HepG2 (cell line): Measurements from ENCODE around the gene CDC42SE1. TPM values are rescaled to one million over a fixed set of nuclear protein-coding genes. Genes with fewer than 3 reads are reported as not detected.
A peak's percentile ranks its signal among the peaks of the same experiment; 100 is the strongest.

Source experiments
- ATAC-seq: fragments of 200-7000 bp; cut with Tn5 transposase; 3 replicates; pipeline ENCODE4 v1.9.1; 2020; ENCODE audit warnings: mild to moderate bottlenecking, moderate library complexity
- BruUV-seq: library from RNA; stranded (reverse); fragments of 400-500 nt; replicated peaks from 2 replicates; lab custom pipeline; 2021; lab: Mats Ljungman, UMichigan
- CTCF ChIA-PET: fragments of 300-600 bp; formaldehyde crosslinking; extraction: SDS; loops from one replicate; lab custom pipeline; 2021; ENCODE audit warnings: low total read pairs, inconsistent platforms, low intra/inter-chr PET ratio; lab: Yijun Ruan, JAX
- POLR2A ChIA-PET: fragments of 350-600 bp; sonication (Branson Sonifier 250); formaldehyde crosslinking; loops from one replicate; lab custom pipeline; 2020; ENCODE audit warnings: antibody characterized with exemption, inconsistent platforms; lab: Yijun Ruan, JAX
- DNase-seq: peaks from one replicate; pipeline ENCODE4 v3.0.0-alpha.2; 2015; ENCODE audit warnings: low spot score
- FAIRE-seq: peaks from 3 replicates; lab custom pipeline; 2011; peaks lifted over from hg19 to GRCh38; lab: Jason Lieb, UNC
- H2AFZ ChIP-seq: one replicate; pipeline ENCODE4 v1.6.1; 2011; ENCODE audit warnings: low read length, inconsistent platforms
- H3K27ac ChIP-seq: fragments of 300-600 bp; 3 replicates; pipeline ENCODE4 v1.8.0; 2011; ENCODE audit warnings: mixed run types, mild to moderate bottlenecking, mixed read lengths, low read length, inconsistent platforms; ENCODE audit not compliant: insufficient read depth; ENCODE audit errors: extremely low read length
- H3K27me3 ChIP-seq, 2 experiments: fragments of 200-600 bp in 1 of 2; 2 replicates in 1 of 2; 3 replicates in 1 of 2; pipeline versions ENCODE4 v1.6.0 to v1.8.0; 2011; ENCODE audit warnings: low read length in 2 of 2, mild to moderate bottlenecking in 2 of 2, moderate library complexity in 2 of 2, inconsistent platforms in 1 of 2; ENCODE audit not compliant: insufficient read depth in 2 of 2, control insufficient read depth in 1 of 2
- H3K36me3 ChIP-seq, 2 experiments: fragments of 200-600 bp in 1 of 2; replicated peaks in 1 of 2; 2 replicates in 1 of 2; 3 replicates in 1 of 2; pipeline versions ENCODE4 v1.5.1 to v1.8.0; 2011; ENCODE audit warnings: low read length in 2 of 2, inconsistent platforms in 1 of 2; ENCODE audit not compliant: insufficient read depth in 2 of 2, control insufficient read depth in 1 of 2
- H3K4me1 ChIP-seq: 2 replicates; pipeline ENCODE4 v1.5.1; 2012; ENCODE audit warnings: low read length, inconsistent platforms; ENCODE audit not compliant: insufficient read depth
- H3K4me2 ChIP-seq: 2 replicates; pipeline ENCODE4 v1.6.0; 2011; ENCODE audit warnings: low read depth, low read length, inconsistent platforms
- H3K4me3 ChIP-seq, 3 experiments: fragments of 200-600 bp in 1 of 3; sonication (generic), shearing (Covaris generic) in 1 of 3; replicated peaks in 1 of 3; 2 replicates each; pipeline ENCODE4 v1.5.1; 2011 to 2016; ENCODE audit warnings: low read length in 3 of 3, inconsistent platforms in 2 of 3, low read depth in 2 of 3, mild to moderate bottlenecking in 2 of 3, control low read depth in 1 of 3, mixed read lengths in 1 of 3; ENCODE audit not compliant: insufficient read depth in 1 of 3
- H3K79me2 ChIP-seq: one replicate; pipeline ENCODE4 v1.6.1; 2011; ENCODE audit warnings: low read length, inconsistent platforms; ENCODE audit not compliant: insufficient read depth
- H3K9ac ChIP-seq: 2 replicates; pipeline ENCODE4 v1.6.0; 2011; ENCODE audit warnings: mild to moderate bottlenecking, low read depth, low read length, inconsistent platforms; ENCODE audit not compliant: insufficient read depth
- H3K9me3 ChIP-seq: 2 replicates; pipeline ENCODE4 v1.5.1; 2012; ENCODE audit warnings: mild to moderate bottlenecking, low read length
- H4K20me1 ChIP-seq: 2 replicates; pipeline ENCODE4 v1.6.0; 2011; ENCODE audit warnings: inconsistent platforms, mild to moderate bottlenecking, low read length, moderate library complexity; ENCODE audit not compliant: insufficient read depth
- GATAD2A ChIP-seq: IDR thresholded peaks from 2 replicates; pipeline ENCODE4 v1.6.1; 2016
- GLMP ChIP-seq: sonication (generic); formaldehyde crosslinking; IDR thresholded peaks from 2 replicates; pipeline ENCODE4 v1.9.0; 2021; ENCODE audit warnings: missing genetic modification reagents, mild to moderate bottlenecking, borderline replicate concordance
- HNRNPH1 ChIP-seq: fragments of 200-400 bp; formaldehyde crosslinking; optimal IDR thresholded peaks from 2 replicates; pipeline ENCODE3; 2017; ENCODE audit warnings: mild to moderate bottlenecking, low read depth, low read length
- KAT2B ChIP-seq: fragments of 150-350 bp; IDR thresholded peaks from 2 replicates; pipeline ENCODE4 v1.6.1; 2014; ENCODE audit warnings: low read depth, low read length, borderline replicate concordance
- NPAS2 ChIP-seq: sonication (generic); formaldehyde crosslinking; IDR thresholded peaks from 2 replicates; pipeline ENCODE4 v1.8.0; 2022; ENCODE audit warnings: mild to moderate bottlenecking, missing genetic modification reagents, borderline replicate concordance
- ZBTB1 ChIP-seq: sonication (generic); formaldehyde crosslinking; IDR thresholded peaks from 2 replicates; pipeline ENCODE4 v1.4.0; 2020; ENCODE audit warnings: missing genetic modification reagents, borderline replicate concordance
- ZBTB8A ChIP-seq: sonication (generic); formaldehyde crosslinking; IDR thresholded peaks from 2 replicates; pipeline ENCODE4 v1.4.0; 2020; ENCODE audit warnings: mild to moderate bottlenecking, low read depth, missing genetic modification reagents, borderline replicate concordance
- ZNF124 ChIP-seq: sonication (generic); formaldehyde crosslinking; IDR thresholded peaks from 2 replicates; pipeline ENCODE4 v1.4.0; 2020; ENCODE audit warnings: missing genetic modification reagents
- ZNF639 ChIP-seq: conservative IDR thresholded peaks from 2 replicates; pipeline ENCODE4 v1.6.1; 2018; ENCODE audit warnings: missing genetic modification reagents
- ZSCAN12 ChIP-seq: sonication (generic); formaldehyde crosslinking; IDR thresholded peaks from 2 replicates; pipeline ENCODE4 v1.9.0; 2021; ENCODE audit warnings: mild to moderate bottlenecking, missing genetic modification reagents
- ZZZ3 ChIP-seq: sonication (generic); formaldehyde crosslinking; IDR thresholded peaks from 2 replicates; pipeline ENCODE4 v1.4.0; 2020; ENCODE audit warnings: missing genetic modification reagents, mild to moderate bottlenecking, borderline replicate concordance
- WGBS: methylation state at CpG from one replicate; pipeline ENCODE4 v1.1.6; 2017; ENCODE audit warnings: low lambda C conversion rate; 5-methylcytosine and 5-hydroxymethylcytosine counted together
- in situ Hi-C: cut with HindIII; loops from 2 replicates; pipeline ENCODE4 v1.10.0; 2017; ENCODE audit warnings: low pct_unique_long_range_greater_than_20kb; ENCODE audit not compliant: extremely low pct_ligation_motif_present
- intact Hi-C: fragments of 100-400 bp; cut with micrococcal nuclease; formaldehyde crosslinking; loops from one replicate; pipeline ENCODE4 v1.10.0; 2022; ENCODE audit not compliant: unreplicated experiment
- polyA plus RNA-seq, 8 experiments: library from polyadenylated mRNA; depleted of rRNA in 3 of 8; stranded (reverse) in 7 of 8; unstranded in 1 of 8; fragments of >200 nt; fragmentation: Illumina TruSeq in 4 of 8; extraction: Trizol in 4 of 8; gene quantifications; 2 replicates each; pipeline versions ENCODE4 v1.2.1 to v1.2.3, GENCODE V29; 2011 to 2016; ENCODE audit warnings: low read depth in 4 of 8, missing spikeins in 1 of 8, mixed read lengths in 1 of 8; ENCODE audit not compliant: insufficient read depth in 1 of 8
- total RNA-seq, 5 experiments: library from RNA; depleted of rRNA; stranded (reverse); fragments of >200 nt; fragmentation: Illumina TruSeq; extraction: Trizol; gene quantifications; 2 replicates each; pipeline ENCODE4 v1.2.3, GENCODE V29; 2016; ENCODE audit warnings: low read depth in 1 of 5
- TF ChIP-seq, protein P1 (sequence below): IDR thresholded peaks from 2 replicates; pipeline ENCODE4 v1.6.1; 2016; ENCODE audit warnings: low read depth
- TF ChIP-seq, protein P2 (sequence below): sonication (generic); formaldehyde crosslinking; IDR thresholded peaks from 2 replicates; pipeline ENCODE4 v1.4.0; 2020; ENCODE audit warnings: mild to moderate bottlenecking, missing genetic modification reagents

The CDC42SE1 gene
- total and polyA plus RNA-seq, 2 of the 13 experiments (the other 11 are each of a cell fraction or from before 2014, with no cell fraction given) = 17.6 to 17.9 TPM

- intact Hi-C loops = loop anchor here (5.0 kb wide), 1 partner anchor 42 kb away; the partner anchor contains the start of genes MINDY1 and PRUNE1
- no peak overlapping the region for H3K27ac ChIP-seq
- H3K9ac ChIP-seq = no peak overlapping the region
- BruUV-seq = no TSS peak
- ChIA-PET CTCF (interaction anchor here (1.5 kb wide), 1 partner anchor 25 kb away, joined by 5 read pairs; no protein-coding TSS in a partner anchor), POLR2A (interaction anchor here (1.2 to 1.3 kb wide), 2 partner anchors 10 to 22 kb away, joined by 3 read pairs; partner anchors contain the start of gene CDC42SE1)
- peaks cover 4 to 14% of the 10 kb centered on the region in 2 experiments; a peak in 3 of 5 replicates for H3K36me3 ChIP-seq
- no peaks in the 10 kb centered on the region for H4K20me1 ChIP-seq
- no peaks in the 10 kb centered on the region for H3K27me3 ChIP-seq
- H3K4me1 ChIP-seq = peaks cover 41% of the 10 kb centered on the region
- H3K4me2 ChIP-seq = no peak overlapping the region
- H3K79me2 ChIP-seq = no peaks in the 10 kb centered on the region
- no peak overlapping the region for H3K4me3 ChIP-seq
- FAIRE-seq = no peak
- no peak for ATAC-seq
- in situ Hi-C loops = no loop called here
- WGBS = 100% methylated on average over 5 of the region's 5 CpGs
- no peaks in the 10 kb centered on the region for H3K9me3 ChIP-seq
- no peak for DNase-seq
- no peak for TF ChIP-seq KAT2B
- no peak for TF ChIP-seq GLMP (CRISPR knock-in tag)
- no peak for TF ChIP-seq HNRNPH1
- no peak overlapping the region for H2AFZ ChIP-seq
Measured at GRCh38 chr1:151049458-151049857, 10.0 kb downstream of the CDC42SE1 start.

- peak overlapping the region; percentile 91 for H3K4me2 ChIP-seq
- peak overlapping the region; percentile 75 to 79 (median 77); a peak in 5 of 6 replicates for H3K4me3 ChIP-seq
- ChIA-PET CTCF (interaction anchor here (1.5 to 1.8 kb wide), 2 partner anchors 24 to 69 kb away, joined by 5 to 6 read pairs; no protein-coding TSS in a partner anchor), POLR2A (interaction anchor here (1.0 to 4.1 kb wide), 8 partner anchors 10 to 233 kb away, joined by 3 to 23 read pairs (median 4); partner anchors contain the start of genes ANXA9, CDC42SE1, MINDY1 and MLLT11)
- H3K27me3 ChIP-seq = no peaks in the 10 kb centered on the region
- H3K4me1 ChIP-seq = peaks cover 41% of the 10 kb centered on the region
- H3K9me3 ChIP-seq = no peaks in the 10 kb centered on the region
- peak overlapping the region; percentile 70 for H3K9ac ChIP-seq
- intact Hi-C loops = loop anchor here (1.0 to 5.0 kb wide), 2 partner anchors 24 to 41 kb away; partner anchors contain the start of genes MINDY1 and PRUNE1
- H2AFZ ChIP-seq = no peak overlapping the region
- WGBS = 34% methylated on average over 3 of the region's 3 CpGs
- no peak for DNase-seq
- 0 out of 5 replicates have a peak, but pooled peaks cover 0 to 7% of the 10 kb centered on the region in 2 experiments for H3K36me3 ChIP-seq
- no TSS peak for BruUV-seq
- H4K20me1 ChIP-seq = no peaks in the 10 kb centered on the region
- H3K79me2 ChIP-seq = no peaks in the 10 kb centered on the region
- in situ Hi-C loops = no loop called here
- no peak overlapping the region for H3K27ac ChIP-seq
- no peak for ATAC-seq
- peak; percentile 67 for FAIRE-seq
- TF ChIP-seq, protein P1, sequence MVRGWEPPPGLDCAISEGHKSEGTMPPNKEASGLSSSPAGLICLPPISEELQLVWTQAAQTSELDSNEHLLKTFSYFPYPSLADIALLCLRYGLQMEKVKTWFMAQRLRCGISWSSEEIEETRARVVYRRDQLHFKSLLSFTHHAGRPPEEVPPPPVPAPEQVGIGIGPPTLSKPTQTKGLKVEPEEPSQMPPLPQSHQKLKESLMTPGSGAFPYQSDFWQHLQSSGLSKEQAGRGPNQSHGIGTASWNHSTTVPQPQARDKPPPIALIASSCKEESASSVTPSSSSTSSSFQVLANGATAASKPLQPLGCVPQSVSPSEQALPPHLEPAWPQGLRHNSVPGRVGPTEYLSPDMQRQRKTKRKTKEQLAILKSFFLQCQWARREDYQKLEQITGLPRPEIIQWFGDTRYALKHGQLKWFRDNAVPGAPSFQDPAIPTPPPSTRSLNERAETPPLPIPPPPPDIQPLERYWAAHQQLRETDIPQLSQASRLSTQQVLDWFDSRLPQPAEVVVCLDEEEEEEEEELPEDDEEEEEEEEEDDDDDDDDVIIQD = no peak
- TF ChIP-seq ZBTB1 (CRISPR knock-in tag) = no peak
- TF ChIP-seq NPAS2 = no peak
- TF ChIP-seq ZSCAN12 = no peak
- TF ChIP-seq GATAD2A (CRISPR knock-in tag) = peak; percentile 19; the same call in 1 of the 2 replicates
- no peak for TF ChIP-seq ZNF639
- TF ChIP-seq ZNF124 (CRISPR knock-in tag) = no peak
- TF ChIP-seq, protein P2, sequence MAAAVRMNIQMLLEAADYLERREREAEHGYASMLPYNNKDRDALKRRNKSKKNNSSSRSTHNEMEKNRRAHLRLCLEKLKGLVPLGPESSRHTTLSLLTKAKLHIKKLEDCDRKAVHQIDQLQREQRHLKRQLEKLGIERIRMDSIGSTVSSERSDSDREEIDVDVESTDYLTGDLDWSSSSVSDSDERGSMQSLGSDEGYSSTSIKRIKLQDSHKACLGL (CRISPR knock-in tag) = no peak
- TF ChIP-seq ZZZ3 (CRISPR knock-in tag) = no peak
- no peak for TF ChIP-seq ZBTB8A
Measured at GRCh38 chr1:151048645-151049032, 10.8 kb downstream of the CDC42SE1 start.
